Islet precursor cell (in vitro differentiated cells): ENCODE measurements around the gene PLA2G6.
A peak's percentile ranks its signal among the peaks of the same experiment; 100 is the strongest.

Experiments used
- DNase-seq: peaks from one replicate; pipeline ENCODE4 v3.0.0-alpha.2; 2018

Gene PLA2G6, protein sequence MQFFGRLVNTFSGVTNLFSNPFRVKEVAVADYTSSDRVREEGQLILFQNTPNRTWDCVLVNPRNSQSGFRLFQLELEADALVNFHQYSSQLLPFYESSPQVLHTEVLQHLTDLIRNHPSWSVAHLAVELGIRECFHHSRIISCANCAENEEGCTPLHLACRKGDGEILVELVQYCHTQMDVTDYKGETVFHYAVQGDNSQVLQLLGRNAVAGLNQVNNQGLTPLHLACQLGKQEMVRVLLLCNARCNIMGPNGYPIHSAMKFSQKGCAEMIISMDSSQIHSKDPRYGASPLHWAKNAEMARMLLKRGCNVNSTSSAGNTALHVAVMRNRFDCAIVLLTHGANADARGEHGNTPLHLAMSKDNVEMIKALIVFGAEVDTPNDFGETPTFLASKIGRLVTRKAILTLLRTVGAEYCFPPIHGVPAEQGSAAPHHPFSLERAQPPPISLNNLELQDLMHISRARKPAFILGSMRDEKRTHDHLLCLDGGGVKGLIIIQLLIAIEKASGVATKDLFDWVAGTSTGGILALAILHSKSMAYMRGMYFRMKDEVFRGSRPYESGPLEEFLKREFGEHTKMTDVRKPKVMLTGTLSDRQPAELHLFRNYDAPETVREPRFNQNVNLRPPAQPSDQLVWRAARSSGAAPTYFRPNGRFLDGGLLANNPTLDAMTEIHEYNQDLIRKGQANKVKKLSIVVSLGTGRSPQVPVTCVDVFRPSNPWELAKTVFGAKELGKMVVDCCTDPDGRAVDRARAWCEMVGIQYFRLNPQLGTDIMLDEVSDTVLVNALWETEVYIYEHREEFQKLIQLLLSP

GRCh38 chr22:38181453-38182200 is at the start of gene PLA2G6:
TSS of gene PLA2G6 (minus strand) at chr22:38181830. CDS start at chr22:38169426, 12,404 bp downstream.
- DNase-seq: peak; percentile 100

DNA sequence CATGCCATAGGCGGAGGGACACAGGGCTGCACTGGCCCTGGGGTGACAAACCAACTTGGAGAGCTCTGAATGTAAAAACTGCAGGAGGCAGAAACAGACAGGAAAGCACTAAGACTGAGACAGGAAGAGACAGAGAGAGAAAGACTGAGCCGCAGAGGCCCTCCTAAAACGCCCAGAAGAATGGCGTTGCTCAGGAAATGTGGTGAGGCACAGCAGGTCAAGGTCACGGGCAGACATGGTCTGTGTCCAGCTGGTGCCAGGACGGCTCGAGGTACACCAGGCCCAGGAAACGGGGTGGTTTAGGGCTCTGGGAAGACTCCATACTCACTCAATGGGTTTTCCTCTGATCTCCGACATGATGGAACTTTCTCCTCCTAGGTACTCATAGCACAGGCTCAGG is 49.3 kb upstream of the PLA2G6 start:
- no peak for DNase-seq

DNA sequence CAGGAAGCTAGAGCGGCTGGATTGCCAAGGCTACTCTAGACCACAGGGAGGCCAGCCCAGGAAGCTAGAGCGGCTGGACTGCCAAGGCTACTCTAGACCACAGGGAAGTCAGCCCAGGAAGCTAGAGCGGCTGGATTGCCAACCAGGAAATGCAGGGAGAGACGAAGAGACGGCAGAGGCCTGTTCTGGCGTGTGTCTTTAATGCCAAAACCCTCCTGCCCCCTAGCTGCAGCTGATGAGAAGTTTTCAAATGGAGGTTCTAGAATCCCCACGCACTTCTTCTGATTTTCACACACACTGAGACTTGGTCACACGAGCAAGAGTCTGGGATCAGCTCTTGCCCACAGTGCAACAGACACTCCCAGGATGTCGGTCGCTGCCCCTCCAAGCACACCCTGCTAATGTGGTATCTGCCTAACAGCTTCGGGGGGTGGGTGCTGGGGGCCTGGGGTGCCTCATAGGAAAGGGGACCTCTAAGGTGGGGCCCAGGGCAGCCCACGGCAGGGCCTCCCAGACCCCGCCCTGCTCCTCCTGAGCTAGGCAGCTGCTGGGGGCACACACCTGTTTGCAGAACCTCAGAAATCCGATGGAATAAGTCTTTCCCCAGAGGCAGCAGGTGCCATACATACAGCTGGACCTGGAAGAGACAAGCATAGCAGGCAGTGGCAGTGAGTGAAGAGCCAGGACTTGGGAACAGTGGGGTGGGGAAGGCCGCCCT is 48.6 kb upstream of the PLA2G6 start:
- DNase-seq: peak; percentile 77

- no peak for DNase-seq
These were observed 47.5 kb upstream of the PLA2G6 start for GRCh38 chr22:38228873-38229740.

GRCh38 chr22:38228326-38228872 is 46.8 kb upstream of the PLA2G6 start:
- no peak for DNase-seq

DNA sequence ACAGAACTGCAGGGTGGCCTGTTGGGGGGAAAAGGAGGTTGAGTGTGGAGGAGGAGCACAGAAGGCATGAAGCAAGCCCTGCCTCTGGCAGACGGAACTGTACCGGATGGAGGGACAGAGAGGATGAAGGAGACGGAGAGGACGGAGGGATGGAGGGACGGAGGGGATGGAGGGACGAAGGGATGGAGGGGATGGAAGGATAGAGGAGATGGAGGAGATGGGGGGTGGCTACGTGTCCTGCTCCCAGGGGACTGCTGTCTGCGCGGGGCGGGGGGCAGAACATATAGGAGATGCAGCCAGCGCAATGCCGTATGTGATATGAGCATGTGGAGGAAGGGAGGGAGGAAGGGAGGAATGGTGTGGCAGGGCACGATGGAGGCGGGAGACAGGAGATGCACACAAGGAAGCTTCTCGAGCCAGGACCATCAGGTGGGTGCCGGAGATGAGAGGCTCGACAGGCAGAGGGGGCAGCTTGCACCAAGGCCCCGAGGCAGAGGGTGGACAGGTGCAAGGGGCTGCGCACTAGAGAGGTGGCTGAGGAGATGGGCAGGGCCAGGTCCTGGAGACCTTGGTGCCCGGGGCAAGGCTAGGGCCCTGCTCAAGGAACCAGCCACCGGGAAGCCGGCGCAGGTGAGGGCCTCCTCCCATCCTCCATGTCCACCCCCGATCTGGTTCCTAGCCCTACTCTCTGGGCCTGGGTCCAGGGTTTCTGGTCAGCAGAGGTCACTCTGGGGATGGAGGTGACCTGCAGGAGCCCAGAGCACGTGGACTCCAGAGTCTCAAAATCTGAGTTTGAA is 45.4 kb upstream of the PLA2G6 start:
- DNase-seq: no peak

DNA sequence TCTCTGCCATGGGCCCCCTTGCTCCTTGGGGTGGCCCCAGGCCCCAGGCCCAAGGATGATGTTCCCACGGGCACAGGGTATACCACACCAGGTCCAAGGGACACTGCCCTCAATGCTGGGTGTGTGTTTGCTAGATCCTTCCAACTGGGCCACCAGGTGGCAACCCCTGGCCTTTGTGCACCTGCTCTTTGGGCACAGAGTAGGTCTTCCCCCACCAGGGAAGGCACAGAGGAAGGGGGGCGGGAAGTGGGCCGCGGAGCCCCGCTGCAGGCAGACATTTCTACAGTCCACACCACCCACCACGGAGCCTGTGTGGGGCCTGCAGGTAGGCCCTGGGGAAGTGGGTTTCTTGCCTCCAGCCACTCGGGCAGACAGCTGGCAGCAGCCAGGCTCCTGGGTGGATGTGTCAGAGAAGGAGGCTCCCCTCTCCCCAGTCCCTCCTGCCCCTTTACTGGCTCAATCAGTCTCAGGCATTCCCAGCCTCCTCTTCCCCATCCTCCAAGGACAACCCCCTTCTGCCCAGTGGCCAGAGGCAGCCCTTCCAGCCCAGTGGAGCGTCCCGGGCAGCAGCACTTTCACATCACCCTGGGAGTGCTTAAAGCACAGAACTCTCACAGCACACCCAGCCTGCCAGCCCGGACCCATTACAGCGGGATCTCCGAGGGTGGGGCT is 41.8 kb upstream of the PLA2G6 start:
- DNase-seq: no peak

DNA sequence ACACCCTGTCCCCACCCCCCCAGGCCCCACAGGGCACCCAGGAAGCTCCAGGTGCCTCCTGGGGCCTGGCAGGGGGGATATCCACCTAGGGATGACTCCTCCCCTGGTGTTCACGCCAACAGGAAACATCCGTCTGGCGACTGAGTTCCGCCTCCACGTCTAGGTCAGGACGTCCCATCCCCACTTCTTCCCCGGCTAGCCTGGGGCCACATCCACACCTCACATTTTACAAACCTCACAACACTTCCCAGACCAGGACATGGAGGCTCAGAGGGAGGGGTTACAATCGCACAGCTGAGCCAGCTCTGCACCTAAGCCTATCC is 41.1 kb upstream of the PLA2G6 start:
- DNase-seq: peak; percentile 73

- no peak for DNase-seq
These were observed 40.5 kb upstream of the PLA2G6 start for GRCh38 chr22:38221908-38222796.

DNA sequence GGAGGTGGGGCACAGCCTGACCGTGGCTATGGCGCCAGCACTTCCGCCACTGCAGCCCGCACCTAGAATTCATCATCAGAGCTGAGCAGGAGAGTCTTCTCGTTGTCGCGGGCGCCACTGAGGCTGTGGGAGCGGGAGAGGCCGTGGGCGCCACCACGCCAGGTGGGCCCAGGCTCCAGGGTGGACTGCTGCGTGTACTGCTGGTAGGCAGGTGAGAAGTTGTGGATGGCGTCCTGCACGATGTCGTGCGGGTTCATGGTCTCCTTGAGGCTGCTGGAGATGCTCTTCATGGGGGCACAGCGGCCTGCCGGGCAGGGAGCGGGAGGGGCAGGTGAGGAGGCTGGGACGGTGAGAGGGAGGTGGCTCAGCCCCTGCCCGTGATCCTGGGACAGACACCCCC is 39.8 kb upstream of the PLA2G6 start:
- DNase-seq: no peak

GRCh38 chr22:38220653-38221386 is 39.2 kb upstream of the PLA2G6 start:
- no peak for DNase-seq

DNA sequence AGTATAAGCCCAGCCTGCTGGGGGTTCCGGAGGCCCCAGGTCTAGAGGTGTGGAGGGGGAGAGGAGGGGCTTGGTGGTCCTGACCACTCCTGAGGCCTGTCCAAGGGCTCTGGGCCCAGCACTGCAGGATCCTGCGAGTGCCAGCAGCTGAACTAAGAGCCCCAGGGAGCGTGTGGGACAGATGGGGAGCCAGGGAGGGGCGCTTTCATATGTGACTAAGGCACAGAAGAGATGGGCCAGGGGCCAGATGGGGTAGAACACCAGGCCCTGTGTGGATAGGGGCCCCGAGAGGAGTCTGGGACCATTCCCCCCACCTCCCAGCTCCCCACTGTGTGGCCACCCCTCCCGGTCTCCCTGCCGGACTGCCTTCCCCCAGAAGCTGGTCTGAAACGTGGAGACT is 38.5 kb upstream of the PLA2G6 start:
- DNase-seq: no peak

DNA sequence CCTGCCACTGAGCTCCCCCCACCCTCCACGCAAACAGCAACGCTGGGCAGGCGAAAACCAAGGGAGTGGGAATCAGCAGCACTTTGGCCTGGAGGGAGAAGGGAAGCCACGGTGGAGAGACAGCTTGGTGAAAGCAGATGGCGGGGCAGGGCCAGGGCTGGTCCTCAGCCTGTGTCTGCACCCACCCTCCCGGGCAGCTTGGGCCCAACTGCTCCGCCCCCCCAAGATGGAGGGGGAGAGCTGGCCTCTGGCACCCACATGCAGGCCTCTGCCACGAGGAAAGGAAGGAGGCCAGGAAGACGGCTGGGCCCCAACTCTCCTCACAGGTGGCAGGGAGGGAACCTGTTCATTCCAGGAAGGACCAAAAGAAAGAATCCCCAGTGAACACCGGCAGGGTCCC is 38.0 kb upstream of the PLA2G6 start:
- no peak for DNase-seq

DNA sequence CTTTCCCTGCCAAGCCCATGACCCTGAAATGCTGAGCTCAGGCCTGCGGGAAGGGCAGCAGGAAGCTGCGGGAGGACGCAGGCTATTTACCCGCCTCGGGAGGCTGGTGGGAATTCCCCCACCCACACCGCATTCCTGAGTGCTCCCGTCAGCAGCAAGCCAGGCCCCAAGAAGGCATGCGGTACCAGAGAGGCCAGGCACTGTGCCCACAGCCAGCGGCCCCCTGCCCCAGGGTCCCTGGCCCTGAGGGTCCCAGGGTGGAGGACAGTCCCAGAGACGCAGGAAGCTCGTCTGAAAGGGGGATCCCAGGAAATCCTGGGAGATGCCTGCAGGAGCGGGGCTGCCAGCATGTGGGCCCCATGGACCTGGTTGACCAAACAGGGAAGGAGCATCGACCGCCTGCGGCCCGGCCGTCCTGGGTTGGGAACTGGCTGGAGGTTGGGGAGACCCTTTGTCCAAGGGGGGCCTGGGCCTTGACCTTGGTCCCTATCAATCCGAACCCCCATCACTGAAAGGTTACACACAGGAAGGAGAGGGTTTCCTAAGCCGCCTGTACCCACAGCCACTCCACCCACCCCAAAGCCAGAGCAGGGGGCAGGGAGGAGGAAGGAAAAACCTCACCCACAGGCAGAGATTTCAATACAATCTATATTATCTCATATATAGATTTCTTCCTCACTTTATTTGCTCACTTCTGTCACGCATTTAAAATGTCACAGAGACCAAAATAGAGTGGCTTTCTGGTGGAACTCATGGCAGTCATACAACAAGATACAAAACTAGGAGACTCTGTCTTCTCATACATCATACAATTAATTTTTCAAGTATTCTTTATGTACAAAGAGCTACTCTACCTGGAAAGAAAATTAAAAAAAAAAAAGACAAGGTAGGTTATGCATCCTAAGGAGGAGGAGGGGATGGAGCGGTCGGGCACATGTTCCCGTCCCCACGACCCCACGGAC is 37.3 kb upstream of the PLA2G6 start:
- peak; percentile 97 for DNase-seq

GRCh38 chr22:38215156-38216038 is 33.8 kb upstream of the PLA2G6 start:
- no peak for DNase-seq
